Central memory CD8-positive, alpha-beta T cell (primary cell): ENCODE measurements around the gene SND1.

Source experiments
- ATAC-seq: fragments of 150-1000 bp; cut with Tn5 transposase; replicated peaks from 2 replicates; pipeline ENCODE4 v1.10.0; 2022; ENCODE audit warnings: mild to moderate bottlenecking, moderate FRiP score, moderate number of reproducible peaks; ENCODE audit not compliant: poor library complexity, severe bottlenecking; ENCODE audit errors: extremely low read depth
- DNase-seq, 2 donors: peaks; one replicate each; pipeline ENCODE4 v3.0.0; 2021; ENCODE audit warnings: low spot score in 2 of 2
- H3K27ac Mint-ChIP-seq: one replicate; pipeline ENCODE4 v1.8.0; 2022; ENCODE audit warnings: low read depth, mild to moderate bottlenecking, moderate library complexity, mixed read lengths
- H3K27me3 Mint-ChIP-seq: one replicate; pipeline ENCODE4 v1.8.0; 2022; ENCODE audit warnings: mixed read lengths
- H3K36me3 Mint-ChIP-seq: one replicate; pipeline ENCODE4 v1.8.0; 2022; ENCODE audit warnings: mild to moderate bottlenecking, moderate library complexity, mixed read lengths; ENCODE audit not compliant: insufficient read depth
- H3K4me1 Mint-ChIP-seq: one replicate; pipeline ENCODE4 v1.8.0; 2022; ENCODE audit warnings: mixed read lengths
- H3K4me3 Mint-ChIP-seq: one replicate; pipeline ENCODE4 v1.8.0; 2022; ENCODE audit warnings: mild to moderate bottlenecking, moderate library complexity, mixed read lengths
- H3K9me3 Mint-ChIP-seq: one replicate; pipeline ENCODE4 v1.8.0; 2022; ENCODE audit warnings: mixed read lengths

SND1 gene

DNA sequence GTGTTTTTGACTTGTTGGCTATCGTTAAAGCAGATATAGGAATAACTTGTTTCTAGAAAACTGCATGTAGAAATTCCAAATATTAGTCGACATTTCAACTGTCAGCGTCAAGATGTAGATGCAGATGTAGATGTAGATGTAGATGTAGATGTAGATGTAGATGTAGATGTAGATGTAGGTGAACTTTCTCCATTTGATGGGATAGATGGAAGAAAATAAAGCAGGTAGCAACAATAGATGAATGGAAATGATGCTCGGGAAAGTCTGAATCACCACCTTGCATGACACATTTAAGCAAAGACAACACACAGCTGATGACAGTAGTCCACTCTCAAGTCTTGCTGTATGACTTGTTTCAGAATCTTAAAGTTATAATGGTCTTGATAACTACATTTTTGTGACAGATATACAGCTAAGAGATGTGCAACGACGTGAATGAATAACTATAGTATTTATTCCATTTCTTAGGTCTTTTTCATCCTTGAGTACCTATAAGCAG lies 53.5 kb downstream of the SND1 start:
- DNase-seq (no peak), ATAC-seq (no peak)
- Mint-ChIP-seq H3K9me3 (no peaks in the 10 kb centered on the region), H3K36me3 (peaks cover 46% of the 10 kb centered on the region), H3K4me1 (no peaks in the 10 kb centered on the region), H3K27me3 (no peaks in the 10 kb centered on the region), H3K4me3 (no peak overlapping the region), H3K27ac (no peak overlapping the region)

DNA sequence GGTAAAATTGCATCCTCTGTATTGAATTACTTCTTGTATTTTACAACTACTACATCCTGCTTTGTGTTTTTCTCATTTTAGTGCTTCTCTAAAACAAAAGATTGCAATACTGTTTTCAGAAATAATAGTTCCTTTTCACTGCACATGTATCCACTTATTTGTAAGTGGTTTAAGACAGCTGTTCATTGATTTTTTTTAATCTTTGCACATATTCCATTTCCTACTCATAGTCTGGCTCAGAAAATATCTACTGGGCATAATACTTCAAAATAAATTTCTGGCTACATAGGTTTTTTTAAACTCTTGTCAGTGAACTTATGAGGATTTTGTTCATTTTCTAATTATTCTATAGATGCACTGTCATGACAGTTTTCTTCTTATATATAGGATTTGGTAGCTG lies 54.8 kb downstream of the SND1 start:
- peaks cover 52% of the 10 kb centered on the region for H3K36me3 Mint-ChIP-seq
- no peak for ATAC-seq
- H3K4me1 Mint-ChIP-seq: no peaks in the 10 kb centered on the region
- H3K27ac Mint-ChIP-seq: no peak overlapping the region
- DNase-seq: no peak
- no peaks in the 10 kb centered on the region for H3K9me3 Mint-ChIP-seq
- H3K4me3 Mint-ChIP-seq: no peak overlapping the region
- no peaks in the 10 kb centered on the region for H3K27me3 Mint-ChIP-seq

DNA sequence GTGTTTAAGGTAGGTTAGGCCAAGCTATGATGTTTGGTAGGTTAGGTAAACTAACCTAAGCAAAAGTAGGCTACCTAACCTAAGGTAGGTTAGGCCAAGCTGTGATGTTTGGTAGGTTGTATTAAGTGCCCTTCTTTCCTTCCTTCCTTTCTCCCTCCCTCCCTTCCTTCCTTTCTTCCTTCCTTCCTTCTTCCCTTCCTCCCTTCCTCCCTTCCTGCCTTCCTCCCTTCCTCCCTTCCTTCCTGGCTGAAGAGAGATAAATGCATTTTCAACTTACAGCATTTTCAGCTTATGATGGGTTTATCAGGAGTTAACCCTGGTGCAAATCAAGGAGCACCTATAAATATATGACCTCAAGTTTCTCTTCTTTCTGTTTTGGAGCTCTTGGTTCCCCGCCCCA lies 56.2 kb downstream of the SND1 start:
- DNase-seq (no peak), ATAC-seq (no peak)
- H3K4me3 Mint-ChIP-seq: no peak overlapping the region
- H3K9me3 Mint-ChIP-seq: no peaks in the 10 kb centered on the region
- H3K27ac Mint-ChIP-seq: no peak overlapping the region
- no peaks in the 10 kb centered on the region for H3K4me1 Mint-ChIP-seq
- no peaks in the 10 kb centered on the region for H3K27me3 Mint-ChIP-seq
- peaks cover 48% of the 10 kb centered on the region for H3K36me3 Mint-ChIP-seq

DNA sequence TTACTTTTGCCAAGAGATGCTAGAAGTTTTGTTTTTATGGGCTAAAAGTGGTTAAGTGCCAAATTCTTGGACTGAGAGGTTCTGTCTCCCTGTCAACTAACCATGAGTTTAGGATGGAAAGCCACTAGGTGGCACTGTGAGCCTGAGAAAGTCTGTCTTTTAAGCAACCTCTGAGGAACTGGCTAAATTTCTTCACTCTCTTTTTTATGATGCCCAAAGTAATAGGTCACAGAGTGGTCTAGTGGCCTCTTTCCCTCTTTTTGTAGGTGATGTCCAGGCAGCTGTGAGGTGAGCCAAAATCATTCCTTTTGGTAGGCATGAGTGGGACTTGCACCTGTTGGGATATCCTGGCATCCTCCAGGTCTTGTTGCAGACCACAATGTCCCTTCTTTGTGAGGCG lies 56.8 kb downstream of the SND1 start:
- H3K4me3 Mint-ChIP-seq: no peak overlapping the region
- H3K4me1 Mint-ChIP-seq: no peaks in the 10 kb centered on the region
- ATAC-seq (peak; percentile 32), DNase-seq (peak; percentile 47 to 51)
- peaks cover 46% of the 10 kb centered on the region for H3K36me3 Mint-ChIP-seq
- no peaks in the 10 kb centered on the region for H3K27me3 Mint-ChIP-seq
- H3K9me3 Mint-ChIP-seq: no peaks in the 10 kb centered on the region
- no peak overlapping the region for H3K27ac Mint-ChIP-seq

DNA sequence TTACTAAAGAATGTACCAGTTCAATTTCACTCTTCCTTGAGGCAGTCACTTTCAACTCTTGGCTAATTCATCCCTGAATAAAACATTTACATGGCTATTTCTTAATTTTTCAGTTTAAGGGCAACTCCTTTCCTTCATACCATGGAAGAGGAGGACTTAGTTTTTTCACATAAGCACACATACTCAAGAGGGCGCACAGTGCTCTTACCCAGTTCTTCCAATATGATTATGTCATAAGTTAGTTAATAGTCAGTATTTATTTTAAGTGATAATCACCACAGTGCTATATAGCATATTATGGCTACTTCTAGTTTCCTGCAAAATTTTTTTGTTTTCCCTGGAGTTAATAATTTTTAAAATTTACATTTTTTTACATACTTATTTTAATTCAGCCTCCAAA lies 58.6 kb downstream of the SND1 start:
- DNase-seq (no peak), ATAC-seq (no peak)
- peaks cover 8% of the 10 kb centered on the region for H3K4me1 Mint-ChIP-seq
- H3K27ac Mint-ChIP-seq: no peak overlapping the region
- no peak overlapping the region for H3K4me3 Mint-ChIP-seq
- H3K36me3 Mint-ChIP-seq: peaks cover 36% of the 10 kb centered on the region
- H3K27me3 Mint-ChIP-seq: no peaks in the 10 kb centered on the region
- no peaks in the 10 kb centered on the region for H3K9me3 Mint-ChIP-seq

DNA sequence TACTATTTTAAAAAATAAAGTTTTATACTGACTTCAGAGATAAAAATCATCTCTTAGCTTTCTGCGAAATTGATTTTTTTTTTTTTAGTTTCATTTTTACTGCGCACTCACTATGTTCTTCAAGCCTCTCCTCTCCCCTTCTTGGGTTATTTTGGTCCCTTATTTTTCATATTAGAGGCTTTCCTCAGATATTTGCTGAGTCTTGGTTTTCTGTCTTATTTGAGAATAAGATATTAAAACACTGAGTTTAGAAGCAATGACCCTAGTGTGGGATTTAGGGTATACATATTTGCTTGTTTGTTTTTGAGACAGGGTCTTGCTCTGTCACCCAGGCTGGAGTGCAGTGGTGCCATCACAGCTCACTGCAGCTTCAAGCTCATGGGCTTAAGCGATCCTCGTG lies 59.9 kb downstream of the SND1 start:
- no peak overlapping the region for H3K27ac Mint-ChIP-seq
- H3K36me3 Mint-ChIP-seq: peaks cover 40% of the 10 kb centered on the region
- ATAC-seq: no peak
- no peaks in the 10 kb centered on the region for H3K27me3 Mint-ChIP-seq
- no peak overlapping the region for H3K4me3 Mint-ChIP-seq
- no peaks in the 10 kb centered on the region for H3K9me3 Mint-ChIP-seq
- DNase-seq: no peak
- H3K4me1 Mint-ChIP-seq: peaks cover 13% of the 10 kb centered on the region

DNA sequence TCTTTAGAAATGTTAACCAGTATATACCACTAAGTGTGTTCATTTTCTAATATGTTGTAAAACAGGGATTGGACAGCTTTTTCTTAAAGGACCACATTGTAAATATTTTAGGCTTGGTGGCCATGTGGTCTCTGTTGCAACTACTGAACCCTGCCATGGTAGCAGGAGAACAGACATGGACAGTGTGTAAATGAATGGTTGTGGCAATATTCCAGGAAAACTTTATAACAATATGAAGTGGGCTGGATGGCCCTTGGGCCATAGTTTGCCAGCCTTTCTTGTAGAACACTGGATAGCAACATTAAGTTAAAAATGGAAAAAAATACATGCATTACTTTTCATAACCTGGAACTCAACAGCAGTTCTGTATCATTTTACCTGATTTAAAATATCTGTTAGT lies 61.0 kb downstream of the SND1 start:
- H3K4me1 Mint-ChIP-seq: peaks cover 13% of the 10 kb centered on the region
- no peak overlapping the region for H3K27ac Mint-ChIP-seq

DNA sequence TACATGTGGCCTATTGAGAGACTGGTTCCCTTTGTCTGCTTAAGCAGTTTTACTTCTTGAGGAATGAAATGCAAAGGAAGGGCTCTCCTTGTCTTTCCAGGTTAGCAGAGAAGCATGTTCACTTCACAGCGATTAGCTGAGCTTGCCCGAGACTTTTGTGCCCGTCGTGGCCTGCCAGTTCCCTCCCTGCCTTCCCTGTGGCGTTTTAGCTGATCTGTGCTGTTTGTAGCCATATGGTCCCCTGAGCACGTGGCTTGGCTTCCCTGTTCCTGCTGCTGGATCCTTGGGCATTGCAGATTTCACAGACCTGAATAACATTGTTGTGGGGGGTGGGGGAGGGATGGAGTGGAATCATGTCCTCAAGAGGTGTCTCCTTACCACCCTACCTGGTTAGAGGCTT lies 61.8 kb downstream of the SND1 start:
- no peak for DNase-seq
- no peak for ATAC-seq
- no peak overlapping the region for H3K27ac Mint-ChIP-seq
- peaks cover 13% of the 10 kb centered on the region for H3K4me1 Mint-ChIP-seq
- no peaks in the 10 kb centered on the region for H3K27me3 Mint-ChIP-seq
- no peaks in the 10 kb centered on the region for H3K9me3 Mint-ChIP-seq
- H3K36me3 Mint-ChIP-seq: peaks cover 39% of the 10 kb centered on the region
- no peak overlapping the region for H3K4me3 Mint-ChIP-seq

More for the DNA sequence above, 61.0 kb downstream of the SND1 start:
- H3K9me3 Mint-ChIP-seq: no peaks in the 10 kb centered on the region
- no peaks in the 10 kb centered on the region for H3K27me3 Mint-ChIP-seq
- no peak for ATAC-seq
- DNase-seq: no peak
- peaks cover 44% of the 10 kb centered on the region for H3K36me3 Mint-ChIP-seq
- H3K4me3 Mint-ChIP-seq: no peak overlapping the region

DNA sequence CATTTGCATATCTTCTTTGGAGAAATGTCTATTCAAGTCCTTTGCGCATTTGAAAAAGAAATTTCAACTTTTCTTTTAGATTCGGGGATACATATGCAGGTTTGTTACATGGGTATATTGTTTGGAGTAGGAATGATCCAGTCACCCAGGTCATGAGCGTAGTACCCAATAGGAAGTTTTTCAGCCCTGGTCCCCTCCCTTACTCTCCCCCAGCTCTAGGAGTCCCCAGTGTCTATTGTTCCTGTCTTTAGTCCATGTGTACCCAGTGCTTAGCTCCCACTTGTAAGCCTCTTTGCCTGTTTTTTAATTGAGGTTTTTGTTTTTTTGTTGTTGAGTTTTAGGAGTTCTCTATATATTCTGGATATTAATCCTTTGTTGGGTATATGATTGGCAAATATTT lies 63.3 kb downstream of the SND1 start:
- Mint-ChIP-seq H3K4me3 (no peak overlapping the region), H3K27me3 (no peaks in the 10 kb centered on the region), H3K36me3 (peaks cover 36% of the 10 kb centered on the region), H3K4me1 (peaks cover 20% of the 10 kb centered on the region), H3K9me3 (no peaks in the 10 kb centered on the region), H3K27ac (peak overlapping the region; percentile 5)
- ATAC-seq (no peak), DNase-seq (no peak)

DNA sequence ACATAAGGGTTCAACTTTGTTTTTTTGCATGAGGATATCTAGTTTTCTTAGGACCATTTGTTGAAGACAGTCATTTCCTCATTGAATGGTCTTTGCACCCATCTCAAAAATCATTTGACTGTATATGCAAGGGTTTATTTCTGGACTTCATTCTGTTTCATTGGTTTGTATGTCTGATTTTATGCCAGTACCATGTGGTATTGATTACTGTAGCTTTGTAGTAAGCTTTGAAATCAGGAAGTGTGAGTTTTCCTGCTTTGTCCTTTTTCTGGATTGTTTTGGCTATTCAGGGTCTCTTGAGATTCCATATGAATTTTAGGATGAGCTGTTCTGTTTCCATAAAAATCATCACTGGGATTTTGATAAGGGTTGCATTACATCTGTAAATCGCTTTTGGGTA lies 63.9 kb downstream of the SND1 start:
- no peaks in the 10 kb centered on the region for H3K9me3 Mint-ChIP-seq
- H3K36me3 Mint-ChIP-seq: peaks cover 33% of the 10 kb centered on the region
- H3K27ac Mint-ChIP-seq: no peak overlapping the region
- no peak for DNase-seq
- ATAC-seq: no peak
- no peak overlapping the region for H3K4me3 Mint-ChIP-seq
- peaks cover 23% of the 10 kb centered on the region for H3K4me1 Mint-ChIP-seq
- H3K27me3 Mint-ChIP-seq: no peaks in the 10 kb centered on the region

DNA sequence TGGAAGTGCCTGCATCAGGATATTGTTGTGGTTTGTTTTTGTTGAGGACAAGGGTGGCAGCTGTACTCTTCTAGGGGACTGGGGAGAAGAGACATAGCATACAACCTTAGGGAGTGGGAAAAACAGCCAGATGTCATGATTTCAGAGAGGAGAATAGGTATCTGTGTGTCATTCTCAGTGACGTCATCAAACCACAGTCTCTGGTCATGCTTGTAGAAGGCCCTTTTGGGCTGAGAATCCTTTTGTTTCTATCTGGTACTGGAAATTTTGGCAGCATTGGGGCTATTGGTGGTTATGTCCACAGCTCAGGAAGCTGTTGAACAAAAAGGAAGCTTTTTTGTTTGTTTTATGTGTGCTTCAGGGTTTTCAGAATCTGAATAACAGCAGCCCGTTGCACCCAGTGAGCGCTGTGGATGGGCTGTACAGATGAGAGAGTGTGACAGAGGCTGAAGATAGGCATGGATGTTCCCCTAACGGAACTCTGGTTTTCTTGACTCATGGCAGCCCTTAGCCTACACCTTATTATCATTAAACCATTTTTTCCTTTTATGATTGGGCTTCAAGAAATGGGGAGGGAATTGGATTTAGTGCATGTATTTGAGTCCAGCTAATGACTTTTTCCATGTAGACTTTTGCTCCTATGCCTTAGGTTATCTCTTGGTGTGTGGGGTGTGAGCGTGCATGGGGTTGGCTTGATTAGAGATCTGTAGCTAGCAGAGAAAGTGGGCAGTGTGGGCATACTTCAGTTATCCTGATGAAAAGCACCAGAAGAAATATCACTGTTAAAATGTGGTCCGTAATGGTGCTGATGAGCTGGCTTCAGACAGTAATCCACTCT lies 65.7 kb downstream of the SND1 start:
- Mint-ChIP-seq H3K36me3 (peaks cover 30% of the 10 kb centered on the region), H3K27ac (no peak overlapping the region), H3K9me3 (no peaks in the 10 kb centered on the region), H3K4me1 (peaks cover 23% of the 10 kb centered on the region), H3K4me3 (no peak overlapping the region), H3K27me3 (no peaks in the 10 kb centered on the region)
- no peak for ATAC-seq
- no peak for DNase-seq

DNA sequence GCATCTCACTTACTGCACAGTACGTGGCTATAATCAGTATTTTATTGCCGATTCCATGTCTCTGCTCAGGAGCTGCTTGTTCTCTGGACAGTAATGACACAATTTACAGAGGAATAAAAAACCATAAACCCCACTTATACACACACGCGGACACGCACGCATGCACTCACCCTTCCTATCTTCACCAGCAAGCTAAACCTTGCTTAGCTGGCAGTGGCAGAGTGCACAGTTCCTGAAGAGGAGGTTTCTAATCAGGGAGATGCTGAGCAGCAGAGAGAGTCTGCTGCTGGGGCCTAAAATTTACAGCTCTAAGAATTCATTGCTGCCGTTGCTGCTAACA lies 66.3 kb downstream of the SND1 start:
- no peak for ATAC-seq
- H3K27me3 Mint-ChIP-seq: no peaks in the 10 kb centered on the region
- no peak for DNase-seq
- H3K27ac Mint-ChIP-seq: no peak overlapping the region
- no peak overlapping the region for H3K4me3 Mint-ChIP-seq
- peaks cover 30% of the 10 kb centered on the region for H3K36me3 Mint-ChIP-seq
- H3K9me3 Mint-ChIP-seq: no peaks in the 10 kb centered on the region
- H3K4me1 Mint-ChIP-seq: peaks cover 23% of the 10 kb centered on the region

DNA sequence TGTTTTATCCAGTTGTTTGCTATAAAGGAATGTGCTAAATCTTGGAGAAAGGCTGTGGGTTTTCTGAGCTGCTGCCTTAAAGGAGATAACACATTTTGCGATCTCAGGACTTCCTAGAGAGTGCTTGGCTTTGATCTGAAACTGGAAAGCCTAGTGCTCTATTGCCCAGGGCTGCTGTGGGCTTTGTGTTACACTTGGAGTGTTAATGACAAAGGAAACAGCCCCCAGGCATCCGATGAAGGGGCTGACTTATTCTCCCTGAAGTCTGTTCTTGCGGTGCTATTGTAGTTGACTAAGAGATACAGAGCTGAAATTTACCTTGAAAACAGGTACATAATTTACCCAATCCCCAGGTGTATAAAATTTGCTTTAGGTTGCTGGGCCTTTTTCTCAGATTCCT lies 74.5 kb downstream of the SND1 start:
- peaks cover 12% of the 10 kb centered on the region for H3K4me1 Mint-ChIP-seq
- peaks cover 16% of the 10 kb centered on the region for H3K36me3 Mint-ChIP-seq

More for the DNA sequence above, 74.5 kb downstream of the SND1 start:
- DNase-seq (no peak), ATAC-seq (no peak)
- H3K4me3 Mint-ChIP-seq: no peak overlapping the region
- no peaks in the 10 kb centered on the region for H3K9me3 Mint-ChIP-seq
- no peak overlapping the region for H3K27ac Mint-ChIP-seq
- no peaks in the 10 kb centered on the region for H3K27me3 Mint-ChIP-seq
